Endodermal cell (in vitro differentiated cells): ENCODE results near the gene TMEM119. TPM values are rescaled to one million over a fixed set of nuclear protein-coding genes. Genes with fewer than 3 reads are reported as not detected.
"Not testable (repeated sequence)": the region's sequence is repeated elsewhere in the genome, so short reads cannot be mapped to it uniquely, and the experiment has no call there.

Experiments
- DNase-seq: peaks from one replicate; pipeline ENCODE4 v3.0.0-alpha.2; 2017
- H3K27ac ChIP-seq: 2 replicates; pipeline ENCODE4 v1.5.1; 2013; ENCODE audit warnings: mild to moderate bottlenecking, low read depth, low read length, moderate library complexity
- H3K27me3 ChIP-seq: 2 replicates; pipeline ENCODE4 v1.6.1; 2013; ENCODE audit warnings: mild to moderate bottlenecking, low read length, moderate library complexity; ENCODE audit not compliant: insufficient read depth, control insufficient read depth, poor library complexity, severe bottlenecking
- H3K36me3 ChIP-seq: 2 replicates; pipeline ENCODE4 v1.7.0; 2013; ENCODE audit warnings: mild to moderate bottlenecking, low read length, moderate library complexity; ENCODE audit not compliant: control insufficient read depth, insufficient read depth
- H3K4me1 ChIP-seq: one replicate; pipeline ENCODE4 v1.7.0; 2013; ENCODE audit warnings: low read length; ENCODE audit not compliant: control insufficient read depth, insufficient read depth
- H3K4me3 ChIP-seq: 2 replicates; pipeline ENCODE4 v1.5.1; 2013; ENCODE audit warnings: mild to moderate bottlenecking, low read length, moderate library complexity
- H3K9ac ChIP-seq: 2 replicates; pipeline ENCODE4 v1.6.1; 2013; ENCODE audit warnings: mild to moderate bottlenecking, low read length, moderate library complexity; ENCODE audit not compliant: poor library complexity, severe bottlenecking; ENCODE audit errors: extremely low read depth
- H3K9me3 ChIP-seq: 2 replicates; pipeline ENCODE4 v1.6.1; 2013; ENCODE audit warnings: mild to moderate bottlenecking, low read length, moderate library complexity; ENCODE audit not compliant: control insufficient read depth
- H3K27ac Mint-ChIP-seq: 2 replicates; pipeline ENCODE4 v1.8.0; 2020; ENCODE audit warnings: mixed read lengths
- H3K27me3 Mint-ChIP-seq: 2 replicates; pipeline ENCODE4 v1.8.0; 2021; ENCODE audit warnings: mild to moderate bottlenecking, mixed read lengths; ENCODE audit not compliant: insufficient read depth
- H3K36me3 Mint-ChIP-seq: 2 replicates; pipeline ENCODE4 v1.8.0; 2020; ENCODE audit warnings: low read depth, mixed read lengths
- H3K4me1 Mint-ChIP-seq: 2 replicates; pipeline ENCODE4 v1.8.0; 2020; ENCODE audit warnings: mixed read lengths
- H3K4me3 Mint-ChIP-seq: 2 replicates; pipeline ENCODE4 v1.8.0; 2020; ENCODE audit warnings: mild to moderate bottlenecking, moderate library complexity, mixed read lengths
- H3K9me3 Mint-ChIP-seq: 2 replicates; pipeline ENCODE4 v1.8.0; 2020; ENCODE audit warnings: mild to moderate bottlenecking, mixed read lengths
- CTCF ChIP-seq: fragments of 200-600 bp; sonication (generic); conservative IDR thresholded peaks from 2 replicates; pipeline ENCODE4 v1.5.0; 2021; ENCODE audit warnings: antibody characterized with exemption, mild to moderate bottlenecking
- WGBS, 2 experiments: methylation state at CpG; one replicate each; pipeline versions ENCODE4 v1.1.5 to v1.1.7; 2013; ENCODE audit warnings: missing lambda C conversion rate in 2 of 2, mixed read lengths in 1 of 2; ENCODE audit not compliant: insufficient coverage in 1 of 2, insufficient read length in 1 of 2; 5-methylcytosine and 5-hydroxymethylcytosine counted together
- total RNA-seq, 2 donors: library from RNA; stranded (reverse); fragmentation: NEBNext Ultra II Directional in 1 of 2; extraction: Animal tissue kit (Norgen Biotek cat#: 25700) in 1 of 2; gene quantifications; 2 replicates in 1 of 2; 3 replicates in 1 of 2; pipeline ENCODE4 v1.2.1, GENCODE V29; 2021

The TMEM119 gene
- total RNA-seq, 2 donors from 2014 or later = 0.11 to 0.15 TPM

GRCh38 chr12:108575199-108575912 is 22.5 kb downstream of the TMEM119 start:
- Histone ChIP-seq H3K27ac (no peak overlapping the region), H3K4me1 (no peaks in the 10 kb centered on the region), H3K36me3 (no peaks in the 10 kb centered on the region), H3K9ac (no peak overlapping the region), H3K9me3 (no peaks in the 10 kb centered on the region), H3K4me3 (no peak overlapping the region), H3K27me3 (no peaks in the 10 kb centered on the region)
- Mint-ChIP-seq H3K27ac (no peak overlapping the region), H3K27me3 (peaks cover 6% of the 10 kb centered on the region), H3K9me3 (no peaks in the 10 kb centered on the region), H3K4me3 (no peak overlapping the region), H3K36me3 (no peaks in the 10 kb centered on the region), H3K4me1 (no peaks in the 10 kb centered on the region)
- WGBS, 2 experiments = 90 to 92% methylated on average over 5 to 9 of the region's 9 CpGs
- DNase-seq = peak; percentile 17
- no peak for TF ChIP-seq CTCF

GRCh38 chr12:108574276-108574675 is 23.6 kb downstream of the TMEM119 start:
- not testable (repeated sequence) for H3K27ac Mint-ChIP-seq, H3K9ac ChIP-seq, H3K36me3 ChIP-seq, H3K9me3 Mint-ChIP-seq, H3K4me3 ChIP-seq, H3K9me3 ChIP-seq, H3K36me3 Mint-ChIP-seq, DNase-seq, H3K4me1 Mint-ChIP-seq, H3K27me3 ChIP-seq, H3K27ac ChIP-seq, H3K4me3 Mint-ChIP-seq, H3K27me3 Mint-ChIP-seq, H3K4me1 ChIP-seq
- WGBS, 2 experiments = 77 to 91% methylated on average over 1 of the region's 1 CpG

GRCh38 chr12:108573317-108573716 is 24.6 kb downstream of the TMEM119 start:
- H3K27ac ChIP-seq = no peak overlapping the region
- Mint-ChIP-seq H3K4me3 (no peak overlapping the region), H3K27me3 (peaks cover 6% of the 10 kb centered on the region), H3K27ac (no peak overlapping the region), H3K9me3 (no peaks in the 10 kb centered on the region), H3K36me3 (peaks cover 5% of the 10 kb centered on the region), H3K4me1 (no peaks in the 10 kb centered on the region)
- no peaks in the 10 kb centered on the region for H3K27me3 ChIP-seq
- WGBS, 2 experiments = 80% methylated on average over 2 of the region's 2 CpGs; no CpG with 5 or more reads in 1 of the 2 experiments
- no peaks in the 10 kb centered on the region for H3K4me1 ChIP-seq
- peaks cover 8% of the 10 kb centered on the region for H3K36me3 ChIP-seq
- TF ChIP-seq CTCF = no peak
- no peak overlapping the region for H3K4me3 ChIP-seq
- no peak overlapping the region for H3K9ac ChIP-seq
- DNase-seq = no peak
- H3K9me3 ChIP-seq = no peaks in the 10 kb centered on the region
